Natural killer cell treated with Interleukin-12 subunit alpha and Interleukin-12 subunit beta and Interleukin-15 and Interleukin-18, amount 100 ng/mL, for 72 hours (primary cell): Measurements from ENCODE around the gene SYTL2. TPM values are rescaled to one million over a fixed set of nuclear protein-coding genes. Genes with fewer than 3 reads are reported as not detected.
"Not testable (repeated sequence)": the region's sequence is repeated elsewhere in the genome, so short reads cannot be mapped to it uniquely, and the experiment has no call there.

Source experiments
- ATAC-seq, 2 donors: fragments of 150-1000 bp; cut with Tn5 transposase in 1 of 2; sonication (Bioruptor Pico), chemical (Tn5 transposase) in 1 of 2; 2 replicates each; pipeline ENCODE4 v1.10.0; 2021
- DNase-seq: peaks from one replicate; pipeline ENCODE4 v3.0.0; 2022; ENCODE audit warnings: low spot score
- H3K27ac Mint-ChIP-seq, 2 donors: 1 replicate in 1 of 2; 2 replicates in 1 of 2; pipeline ENCODE4 v1.8.0; 2022; ENCODE audit warnings: mixed read lengths in 2 of 2, mild to moderate bottlenecking in 1 of 2, moderate library complexity in 1 of 2
- H3K27me3 Mint-ChIP-seq, 2 donors: 1 replicate in 1 of 2; 2 replicates in 1 of 2; pipeline ENCODE4 v1.8.0; 2022; ENCODE audit warnings: mixed read lengths in 2 of 2
- H3K36me3 Mint-ChIP-seq: one replicate; pipeline ENCODE4 v1.8.0; 2022; ENCODE audit warnings: mixed read lengths
- H3K4me1 Mint-ChIP-seq, 2 donors: 1 replicate in 1 of 2; 2 replicates in 1 of 2; pipeline ENCODE4 v1.8.0; 2022; ENCODE audit warnings: low read depth in 2 of 2, mixed read lengths in 2 of 2, mild to moderate bottlenecking in 1 of 2
- H3K4me3 Mint-ChIP-seq: one replicate; pipeline ENCODE4 v1.8.0; 2022; ENCODE audit warnings: mixed read lengths
- H3K9me3 Mint-ChIP-seq: 2 replicates; pipeline ENCODE4 v1.8.0; 2022; ENCODE audit warnings: mixed read lengths
- total RNA-seq, 2 donors: library from RNA; stranded (reverse); gene quantifications; one replicate each; pipeline ENCODE4 v1.2.3, GENCODE V29; 2022

Gene SYTL2
- total RNA-seq, 2 donors from 2014 or later = 68.8 to 74.8 TPM

GRCh38 chr11:85682330-85683305 lies 128.3 kb downstream of the SYTL2 start:
- H3K27ac Mint-ChIP-seq = peak overlapping the region; percentile 86 to 93
- ATAC-seq (peak; percentile 79 to 89), DNase-seq (peak; percentile 77)
- H3K9me3 Mint-ChIP-seq = no peaks in the 10 kb centered on the region
- H3K27me3 Mint-ChIP-seq = no peaks in the 10 kb centered on the region
- peaks cover 22 to 27% of the 10 kb centered on the region in 2 donors for H3K4me1 Mint-ChIP-seq
- H3K4me3 Mint-ChIP-seq = peak overlapping the region; percentile 90
- H3K36me3 Mint-ChIP-seq = no peaks in the 10 kb centered on the region

GRCh38 chr11:85680897-85681296 lies 130.0 kb downstream of the SYTL2 start:
- peaks cover 22 to 27% of the 10 kb centered on the region in 2 donors for H3K4me1 Mint-ChIP-seq
- H3K4me3 Mint-ChIP-seq = no peak overlapping the region
- no peaks in the 10 kb centered on the region for H3K27me3 Mint-ChIP-seq
- ATAC-seq = peak; percentile 79 to 87
- H3K27ac Mint-ChIP-seq = no peak overlapping the region
- H3K9me3 Mint-ChIP-seq = no peaks in the 10 kb centered on the region
- DNase-seq = no peak
- no peaks in the 10 kb centered on the region for H3K36me3 Mint-ChIP-seq

- no peak overlapping the region for H3K4me3 Mint-ChIP-seq
Observed at GRCh38 chr11:85679576-85679975, 131.4 kb downstream of the SYTL2 start.

GRCh38 chr11:85673393-85673792 lies 137.5 kb downstream of the SYTL2 start:
- peaks cover 4% of the 10 kb centered on the region for H3K36me3 Mint-ChIP-seq
- peaks cover 4 to 7% of the 10 kb centered on the region in 2 donors for H3K4me1 Mint-ChIP-seq
- DNase-seq (no peak), ATAC-seq (peak; percentile 52 to 90)
- H3K9me3 Mint-ChIP-seq = no peaks in the 10 kb centered on the region
- H3K27me3 Mint-ChIP-seq = no peaks in the 10 kb centered on the region
- peak overlapping the region; percentile 21 for H3K4me3 Mint-ChIP-seq
- no peak overlapping the region for H3K27ac Mint-ChIP-seq

More at GRCh38 chr11:85679576-85679975, 131.4 kb downstream of the SYTL2 start:
- Mint-ChIP-seq H3K36me3 (no peaks in the 10 kb centered on the region), H3K27me3 (no peaks in the 10 kb centered on the region), H3K4me1 (peaks cover 22 to 27% of the 10 kb centered on the region in 2 donors), H3K27ac (no peak overlapping the region), H3K9me3 (no peaks in the 10 kb centered on the region)
- DNase-seq (no peak), ATAC-seq (no peak)

GRCh38 chr11:85672105-85672902 lies 138.6 kb downstream of the SYTL2 start:
- H3K27me3 Mint-ChIP-seq = no peaks in the 10 kb centered on the region
- no peaks in the 10 kb centered on the region for H3K9me3 Mint-ChIP-seq
- ATAC-seq (no peak), DNase-seq (no peak)
- peaks cover 4 to 7% of the 10 kb centered on the region in 2 donors for H3K4me1 Mint-ChIP-seq
- H3K27ac Mint-ChIP-seq = no peak overlapping the region
- peaks cover 4% of the 10 kb centered on the region for H3K36me3 Mint-ChIP-seq
- H3K4me3 Mint-ChIP-seq = no peak overlapping the region

- H3K36me3 Mint-ChIP-seq, DNase-seq, H3K27ac Mint-ChIP-seq, H3K27me3 Mint-ChIP-seq, H3K4me3 Mint-ChIP-seq, ATAC-seq, H3K9me3 Mint-ChIP-seq: not testable (repeated sequence)
- H3K4me1 Mint-ChIP-seq = peaks cover 4 to 10% of the 10 kb centered on the region in 2 donors
Observed at GRCh38 chr11:85670949-85671663, 139.8 kb downstream of the SYTL2 start.

- DNase-seq = no peak
- H3K9me3 Mint-ChIP-seq = no peaks in the 10 kb centered on the region
- H3K27me3 Mint-ChIP-seq = no peaks in the 10 kb centered on the region
- ATAC-seq = no peak
- peaks cover 12% of the 10 kb centered on the region for H3K36me3 Mint-ChIP-seq
- H3K4me3 Mint-ChIP-seq = no peak overlapping the region
- peaks cover 11 to 21% of the 10 kb centered on the region in 2 donors for H3K4me1 Mint-ChIP-seq
- H3K27ac Mint-ChIP-seq = no peak overlapping the region
Observed at GRCh38 chr11:85668157-85668556, 142.8 kb downstream of the SYTL2 start.

- Mint-ChIP-seq H3K27me3 (no peaks in the 10 kb centered on the region), H3K36me3 (peaks cover 17% of the 10 kb centered on the region), H3K4me1 (peaks cover 17 to 25% of the 10 kb centered on the region in 2 donors), H3K4me3 (no peak overlapping the region), H3K27ac (peak overlapping the region; percentile 93 to 95), H3K9me3 (no peaks in the 10 kb centered on the region)
- DNase-seq = no peak
- ATAC-seq = no peak
Observed at GRCh38 chr11:85666687-85667086, 144.3 kb downstream of the SYTL2 start.

- no peak for DNase-seq
- ATAC-seq = no peak
- H3K4me3 Mint-ChIP-seq = peak overlapping the region; percentile 97
- H3K9me3 Mint-ChIP-seq = no peaks in the 10 kb centered on the region
- peak overlapping the region; percentile 93 to 95 for H3K27ac Mint-ChIP-seq
- H3K4me1 Mint-ChIP-seq = peaks cover 22 to 34% of the 10 kb centered on the region in 2 donors
- H3K36me3 Mint-ChIP-seq = peaks cover 25% of the 10 kb centered on the region
- no peaks in the 10 kb centered on the region for H3K27me3 Mint-ChIP-seq
Observed at GRCh38 chr11:85665733-85666132, 145.2 kb downstream of the SYTL2 start.

GRCh38 chr11:85664615-85665481 lies 146.1 kb downstream of the SYTL2 start, which contains the start of gene CREBZF:
Gene CREBZF, minus strand, starts transcription at chr11:85665129. Its CDS starts 254 bp downstream, at chr11:85664875.
- Mint-ChIP-seq H3K36me3 (peaks cover 33% of the 10 kb centered on the region), H3K4me3 (peak within 1 kb of the TSS; percentile 97), H3K4me1 (peaks cover 31 to 43% of the 10 kb centered on the region in 2 donors), H3K27ac (peak within 1 kb of the TSS; percentile 93 to 95), H3K27me3 (no peaks in the 10 kb centered on the region), H3K9me3 (no peaks in the 10 kb centered on the region)
- DNase-seq = peak; percentile 97
- ATAC-seq = peak; percentile 94 to 96

GRCh38 chr11:85663753-85664614 lies 147.0 kb downstream of the SYTL2 start:
- H3K9me3 Mint-ChIP-seq = no peaks in the 10 kb centered on the region
- peak; percentile 89 for DNase-seq
- H3K27me3 Mint-ChIP-seq = no peaks in the 10 kb centered on the region
- peak; percentile 79 to 82 for ATAC-seq
- peak overlapping the region; percentile 97 for H3K4me3 Mint-ChIP-seq
- H3K27ac Mint-ChIP-seq = peak overlapping the region; percentile 93 to 95
- H3K36me3 Mint-ChIP-seq = peaks cover 36% of the 10 kb centered on the region
- peaks cover 34 to 49% of the 10 kb centered on the region in 2 donors for H3K4me1 Mint-ChIP-seq
